HG03108 (cell line): ENCODE results near the gene MSANTD1.
A peak's percentile ranks its signal among the peaks of the same experiment; 100 is the strongest.

Source experiments
- ATAC-seq: cut with Tn5 transposase; IDR thresholded peaks from one replicate; pipeline ENCODE4 v1.9.1; 2021; ENCODE audit warnings: moderate library complexity; ENCODE audit not compliant: unreplicated experiment

MSANTD1 gene

GRCh38 chr4:3248811-3249661, at the start of gene MSANTD1:
MSANTD1 (plus strand) TSS chr4:3249159; CDS start chr4:3249223, 64 bp downstream.
- ATAC-seq = no peak

DNA sequence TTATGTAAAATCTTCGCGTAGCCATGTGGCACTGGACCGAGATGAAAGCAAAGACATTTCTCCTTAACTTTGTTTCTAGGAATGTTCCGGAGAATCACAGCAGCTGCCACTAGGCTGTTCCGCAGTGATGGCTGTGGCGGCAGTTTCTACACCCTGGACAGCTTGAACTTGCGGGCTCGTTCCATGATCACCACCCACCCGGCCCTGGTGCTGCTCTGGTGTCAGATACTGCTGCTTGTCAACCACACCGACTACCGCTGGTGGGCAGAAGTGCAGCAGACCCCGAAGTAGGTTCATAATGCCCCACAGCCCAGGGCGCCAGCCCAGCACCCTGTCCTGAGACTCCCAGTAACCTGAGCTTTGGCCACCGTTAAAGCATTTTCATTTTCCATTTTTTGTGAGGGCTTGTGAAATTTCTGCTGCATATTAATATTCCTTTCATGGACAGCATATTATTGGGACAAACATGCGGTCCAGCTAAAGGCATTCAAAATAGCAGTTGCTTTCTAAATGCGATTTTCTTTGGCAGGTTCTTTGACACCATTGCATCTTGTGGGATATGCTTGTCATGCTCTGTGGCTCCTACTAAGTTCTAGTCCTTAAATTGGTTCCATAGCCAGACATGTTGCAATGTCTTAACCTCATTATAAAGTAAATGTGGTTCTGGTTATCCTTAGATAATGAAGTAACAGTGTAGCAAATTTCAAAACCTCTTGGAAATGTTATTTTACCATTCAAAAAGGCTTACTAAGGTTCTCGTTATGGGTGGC, 49.1 kb upstream of the MSANTD1 start:
- ATAC-seq = no peak

- no peak for ATAC-seq
These were observed 48.4 kb upstream of the MSANTD1 start for GRCh38 chr4:3200423-3201090.

GRCh38 chr4:3201718-3202702, 46.9 kb upstream of the MSANTD1 start:
- peak; percentile 61 for ATAC-seq

DNA sequence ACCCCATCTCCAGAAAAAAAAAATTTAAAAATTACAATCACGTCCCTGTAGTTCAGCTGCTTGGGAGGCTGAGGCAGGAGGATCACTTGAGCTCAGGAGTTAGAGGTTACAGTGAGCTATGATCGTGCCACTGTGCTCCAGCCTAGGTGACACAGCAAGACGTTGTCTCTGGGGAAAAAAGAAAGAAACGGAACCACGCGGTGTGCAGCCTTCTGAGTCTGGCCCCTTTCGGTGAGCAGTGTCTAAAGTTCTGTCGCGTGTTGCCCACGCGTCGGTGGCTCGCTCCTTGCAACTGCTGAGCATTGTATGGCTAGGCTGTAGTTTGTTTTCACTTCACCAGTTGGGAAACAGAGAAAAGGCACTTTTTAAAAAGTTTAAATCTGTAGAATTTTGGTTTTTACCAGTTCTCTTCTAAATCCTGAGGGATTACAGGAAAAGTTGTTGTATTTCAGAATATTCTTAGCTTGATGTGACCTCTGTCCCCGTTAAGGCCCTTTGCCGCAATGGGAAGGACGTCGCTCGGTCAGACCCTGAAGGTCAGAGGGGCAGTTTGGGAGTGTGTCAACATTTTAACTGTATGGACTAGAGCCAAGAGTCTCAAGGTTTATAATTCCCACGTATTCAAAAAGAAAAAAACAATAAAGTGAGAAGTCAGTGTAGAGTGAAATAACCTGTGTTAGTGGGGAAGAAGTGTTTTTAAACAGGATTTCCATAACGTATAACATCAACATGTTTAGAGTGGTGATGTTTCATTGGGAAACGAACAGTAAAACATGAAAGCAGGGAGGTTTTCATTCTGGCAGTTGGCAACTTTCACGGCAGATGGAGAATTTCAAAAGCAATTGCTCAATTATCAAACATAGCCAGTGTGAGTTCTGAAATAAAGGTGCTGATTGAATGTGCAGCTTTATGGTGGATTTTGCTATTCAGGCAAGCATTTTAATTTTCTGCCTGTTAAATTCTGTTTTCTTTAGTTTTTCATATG, 45.8 kb upstream of the MSANTD1 start:
- no peak for ATAC-seq

GRCh38 chr4:3203971-3204431, 45.0 kb upstream of the MSANTD1 start:
- no peak for ATAC-seq

GRCh38 chr4:3205995-3206394, 43.0 kb upstream of the MSANTD1 start:
- no peak for ATAC-seq

DNA sequence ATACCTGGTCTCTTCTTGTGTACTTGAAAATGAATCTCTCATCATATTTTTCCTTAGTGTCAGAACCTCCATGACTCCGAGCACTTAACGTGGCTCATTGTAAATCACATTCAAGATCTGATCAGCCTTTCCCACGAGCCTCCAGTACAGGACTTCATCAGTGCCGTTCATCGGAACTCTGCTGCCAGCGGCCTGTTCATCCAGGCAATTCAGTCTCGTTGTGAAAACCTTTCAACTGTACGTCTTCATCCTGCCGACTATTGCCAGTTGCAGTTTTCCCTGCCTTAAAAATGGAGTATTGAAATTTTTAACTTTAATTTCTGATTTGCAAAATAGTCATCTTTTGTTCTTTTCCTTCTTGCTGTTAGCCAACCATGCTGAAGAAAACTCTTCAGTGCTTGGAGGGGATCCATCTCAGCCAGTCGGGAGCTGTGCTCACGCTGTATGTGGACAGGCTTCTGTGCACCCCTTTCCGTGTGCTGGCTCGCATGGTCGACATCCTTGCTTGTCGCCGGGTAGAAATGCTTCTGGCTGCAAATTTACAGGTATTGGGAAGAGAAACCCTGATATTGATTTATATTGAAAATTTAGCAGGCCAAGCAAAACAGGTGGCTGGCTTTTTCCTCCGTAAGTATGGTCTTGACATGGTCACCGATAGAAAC, 42.4 kb upstream of the MSANTD1 start:
- ATAC-seq = no peak

GRCh38 chr4:3207531-3208037, 41.4 kb upstream of the MSANTD1 start:
- no peak for ATAC-seq

DNA sequence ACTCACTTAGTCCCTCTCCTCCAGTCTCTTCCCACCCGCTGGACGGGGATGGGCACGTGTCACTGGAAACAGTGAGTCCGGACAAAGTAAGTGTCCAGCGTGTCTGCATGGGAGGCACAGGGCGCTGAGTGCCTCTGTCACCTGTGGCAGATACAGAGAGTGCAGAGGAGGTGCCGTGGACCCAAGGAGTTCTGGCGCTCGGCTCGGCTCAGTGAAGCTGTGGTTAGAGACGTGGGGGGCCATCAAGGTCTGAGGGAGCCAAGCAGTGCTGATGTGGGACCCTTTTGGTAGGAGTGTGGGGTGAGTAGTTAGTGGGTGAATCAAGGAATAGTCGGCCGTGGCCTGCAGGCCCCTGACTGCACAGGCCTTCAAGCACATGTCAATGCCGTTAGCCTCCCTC, 40.1 kb upstream of the MSANTD1 start:
- ATAC-seq = no peak

- no peak for ATAC-seq
These were observed 39.2 kb upstream of the MSANTD1 start for GRCh38 chr4:3209551-3210325.

- ATAC-seq = no peak
These were observed 38.5 kb upstream of the MSANTD1 start for GRCh38 chr4:3210467-3210866.

- ATAC-seq = no peak
These were observed 37.1 kb upstream of the MSANTD1 start for GRCh38 chr4:3211866-3212265.

GRCh38 chr4:3212391-3213105, 36.4 kb upstream of the MSANTD1 start:
- no peak for ATAC-seq

DNA sequence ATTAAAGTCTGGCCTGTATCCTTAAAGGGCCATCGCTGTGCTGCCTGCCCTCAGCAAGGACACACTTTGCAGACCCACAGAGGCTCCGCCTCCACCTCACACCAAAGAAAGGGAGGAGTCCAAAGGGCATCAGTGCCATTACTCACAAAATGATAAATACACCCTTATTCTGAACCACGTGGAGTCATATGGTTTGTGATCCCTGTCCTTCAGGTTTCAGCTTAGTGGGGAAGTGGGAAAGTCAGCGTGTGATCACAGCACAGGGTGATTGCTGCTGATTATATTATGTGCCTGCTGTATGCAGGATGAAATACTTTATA, 35.9 kb upstream of the MSANTD1 start:
- no peak for ATAC-seq

- no peak for ATAC-seq
These were observed 35.2 kb upstream of the MSANTD1 start for GRCh38 chr4:3213661-3214250.

- no peak for ATAC-seq
These were observed 33.7 kb upstream of the MSANTD1 start for GRCh38 chr4:3215256-3215655.
